Fibroblast of lung (primary cell): Measurements from ENCODE around the gene ACTN1.

Source experiments
- EZH2 ChIP-seq: IDR thresholded peaks from 2 replicates; pipeline ENCODE4 v1.5.1; 2012; ENCODE audit warnings: low read length, control low read depth, mild to moderate bottlenecking; ENCODE audit errors: missing control alignments
- TF ChIP-seq, protein P1 (sequence below), 2 donors: IDR thresholded peaks in 1 of 2; conservative IDR thresholded peaks in 1 of 2; 1 replicate in 1 of 2; 2 replicates in 1 of 2; pipeline ENCODE4 v1.5.1; 2011 to 2012; ENCODE audit warnings: low read length in 2 of 2, control low read depth in 1 of 2, inconsistent platforms in 1 of 2, low read depth in 1 of 2, mild to moderate bottlenecking in 1 of 2

DNA sequence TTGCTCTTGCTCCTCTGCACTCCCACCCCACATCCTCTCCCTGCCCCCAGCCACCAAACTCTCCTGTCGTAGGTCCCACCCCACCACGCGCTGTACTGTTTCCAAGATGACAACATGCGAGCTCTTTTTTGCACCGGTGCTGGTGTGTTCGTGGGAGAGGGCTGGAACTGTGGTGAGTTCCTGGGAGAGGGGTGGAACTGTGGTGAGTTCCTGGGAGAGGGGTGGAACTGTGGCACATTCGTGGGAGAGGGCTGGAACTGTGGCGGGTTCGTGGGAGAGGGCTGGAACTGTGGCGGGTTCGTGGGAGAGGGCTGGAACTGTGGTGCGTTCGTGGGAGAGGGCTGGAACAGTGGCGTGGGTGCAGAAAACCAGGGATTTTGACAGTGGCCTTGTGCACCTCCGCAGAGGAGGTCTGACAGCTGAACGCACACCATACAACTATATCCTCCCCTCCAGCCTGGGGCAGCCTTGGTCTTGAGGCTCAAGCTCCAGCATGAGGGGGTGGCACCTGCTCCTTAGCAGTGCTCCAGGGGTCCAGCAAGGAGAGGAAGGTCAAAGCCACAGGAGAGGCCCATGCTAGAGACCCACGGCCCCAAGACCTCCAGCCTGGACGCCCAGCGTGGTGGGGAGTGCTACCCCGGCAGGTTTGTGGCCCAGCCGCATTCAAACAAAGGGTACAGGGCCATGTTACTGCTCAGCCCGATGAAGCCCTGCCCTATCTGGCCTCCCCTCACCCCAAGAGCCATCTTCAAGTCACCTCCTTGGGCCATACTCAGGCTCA, 50.1 kb downstream of the ACTN1 start:
- TF ChIP-seq, protein P1, sequence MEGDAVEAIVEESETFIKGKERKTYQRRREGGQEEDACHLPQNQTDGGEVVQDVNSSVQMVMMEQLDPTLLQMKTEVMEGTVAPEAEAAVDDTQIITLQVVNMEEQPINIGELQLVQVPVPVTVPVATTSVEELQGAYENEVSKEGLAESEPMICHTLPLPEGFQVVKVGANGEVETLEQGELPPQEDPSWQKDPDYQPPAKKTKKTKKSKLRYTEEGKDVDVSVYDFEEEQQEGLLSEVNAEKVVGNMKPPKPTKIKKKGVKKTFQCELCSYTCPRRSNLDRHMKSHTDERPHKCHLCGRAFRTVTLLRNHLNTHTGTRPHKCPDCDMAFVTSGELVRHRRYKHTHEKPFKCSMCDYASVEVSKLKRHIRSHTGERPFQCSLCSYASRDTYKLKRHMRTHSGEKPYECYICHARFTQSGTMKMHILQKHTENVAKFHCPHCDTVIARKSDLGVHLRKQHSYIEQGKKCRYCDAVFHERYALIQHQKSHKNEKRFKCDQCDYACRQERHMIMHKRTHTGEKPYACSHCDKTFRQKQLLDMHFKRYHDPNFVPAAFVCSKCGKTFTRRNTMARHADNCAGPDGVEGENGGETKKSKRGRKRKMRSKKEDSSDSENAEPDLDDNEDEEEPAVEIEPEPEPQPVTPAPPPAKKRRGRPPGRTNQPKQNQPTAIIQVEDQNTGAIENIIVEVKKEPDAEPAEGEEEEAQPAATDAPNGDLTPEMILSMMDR (conservative IDR thresholded peaks at IDR 0.05 in 1 of 2, IDR thresholded peaks at IDR 0.05 in 1 of 2; ENCODE audit: low read depth in 1 of 2, low read length in 2 of 2), result no peak
- TF ChIP-seq EZH2, result no peak
